Smooth muscle cell (in vitro differentiated cells): Measurements from ENCODE around the gene PHKB. TPM values are rescaled to one million over a fixed set of nuclear protein-coding genes. Genes with fewer than 3 reads are reported as not detected.

Experiments
- DNase-seq: peaks from one replicate; lab custom pipeline; 2025; ENCODE audit not compliant: unreplicated experiment; lab: John Stamatoyannopoulos, UW
- H2AFZ ChIP-seq: fragments of 200-600 bp; sonication (generic); 2 replicates; pipeline ENCODE4 v1.6.0; 2016; ENCODE audit warnings: antibody characterized with exemption, low read depth, mild to moderate bottlenecking
- H3F3A ChIP-seq: fragments of 200-600 bp; sonication (generic); 2 replicates; pipeline ENCODE4 v1.6.0; 2017; ENCODE audit warnings: antibody characterized with exemption, low read depth
- H3K27ac ChIP-seq: fragments of 200-600 bp; sonication (generic); 2 replicates; pipeline ENCODE4 v1.5.1; 2016; ENCODE audit warnings: low read depth, mild to moderate bottlenecking
- H3K27me3 ChIP-seq: fragments of 200-600 bp; sonication (generic); 2 replicates; pipeline ENCODE4 v1.6.1; 2016; ENCODE audit warnings: low read depth, mild to moderate bottlenecking
- H3K36me3 ChIP-seq: fragments of 200-600 bp; sonication (generic); 2 replicates; pipeline ENCODE4 v1.5.1; 2016; ENCODE audit warnings: low read depth
- H3K4me1 ChIP-seq: fragments of 200-600 bp; sonication (generic); 2 replicates; pipeline ENCODE4 v1.5.1; 2016; ENCODE audit warnings: low read depth
- H3K4me2 ChIP-seq: fragments of 200-600 bp; sonication (generic); 2 replicates; pipeline ENCODE4 v1.6.0; 2016; ENCODE audit warnings: mild to moderate bottlenecking
- H3K4me3 ChIP-seq: fragments of 200-600 bp; sonication (generic); 2 replicates; pipeline ENCODE4 v1.5.1; 2016; ENCODE audit warnings: mild to moderate bottlenecking
- H3K79me2 ChIP-seq: fragments of 200-600 bp; sonication (generic); 2 replicates; pipeline ENCODE4 v1.6.0; 2016; ENCODE audit warnings: low read depth, mild to moderate bottlenecking
- H3K9ac ChIP-seq: fragments of 200-600 bp; sonication (generic); 2 replicates; pipeline ENCODE4 v1.6.0; 2016; ENCODE audit warnings: low read depth
- H3K9me3 ChIP-seq: fragments of 200-600 bp; sonication (generic); replicated peaks from 2 replicates; pipeline ENCODE4 v1.5.1; 2016; ENCODE audit warnings: low read depth
- H4K20me1 ChIP-seq: fragments of 200-600 bp; sonication (generic); 2 replicates; pipeline ENCODE4 v1.6.0; 2016; ENCODE audit warnings: low read depth
- WGBS: methylation state at CpG from one replicate; pipeline ENCODE4 v1.1.7; 2016; ENCODE audit warnings: low lambda C conversion rate; 5-methylcytosine and 5-hydroxymethylcytosine counted together
- polyA plus RNA-seq: library from polyadenylated mRNA; unstranded; fragments of >200 nt; fragmentation: Nextera tagmentation; extraction: Ambion mirVana; gene quantifications from 2 replicates; pipeline ENCODE4 v1.2.1, GENCODE V29; 2016
- total RNA-seq: library from RNA; depleted of rRNA; stranded (reverse); fragments of >200 nt; gene quantifications from 2 replicates; pipeline ENCODE4 v1.2.3, GENCODE V29; 2014
- TF ChIP-seq, protein P1 (sequence below): fragments of 200-600 bp; sonication (generic); IDR thresholded peaks from 2 replicates; pipeline ENCODE4 v1.5.1; 2017; ENCODE audit warnings: borderline replicate concordance, mild to moderate bottlenecking, antibody characterized with exemption; ENCODE audit not compliant: insufficient read depth, poor library complexity, severe bottlenecking

The PHKB gene
- total and polyA plus RNA-seq, 2 experiments from 2014 or later: 11.4 to 30.3 TPM

DNA sequence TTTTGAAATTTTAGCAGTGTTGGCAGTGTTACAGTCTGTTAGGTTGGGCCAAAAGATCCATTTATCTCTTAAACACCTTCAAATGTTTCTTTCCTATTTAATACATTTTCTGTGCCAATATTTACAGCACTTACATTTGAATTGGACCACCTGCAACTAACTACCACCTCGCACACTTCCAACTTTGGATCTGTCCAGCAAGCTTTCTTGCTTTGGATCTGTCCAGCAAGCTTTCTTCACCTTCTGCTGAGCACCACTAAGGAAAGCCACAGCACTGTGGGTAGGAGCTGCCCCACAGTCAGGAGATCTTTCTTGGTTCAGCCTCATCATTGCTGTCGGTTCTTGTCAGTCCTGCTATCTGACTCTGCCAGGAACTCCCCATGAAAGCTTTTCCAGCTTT, 129.3 kb downstream of the PHKB start:
- Histone ChIP-seq H3K4me2 (no peak overlapping the region), H3K9me3 (no peaks in the 10 kb centered on the region), H3K4me3 (no peak overlapping the region), H3K79me2 (no peaks in the 10 kb centered on the region), H3K9ac (no peak overlapping the region), H4K20me1 (no peaks in the 10 kb centered on the region), H3K27me3 (no peaks in the 10 kb centered on the region), H3K27ac (no peak overlapping the region), H3K36me3 (no peaks in the 10 kb centered on the region), H2AFZ (no peak overlapping the region), H3F3A (no peaks in the 10 kb centered on the region), H3K4me1 (no peaks in the 10 kb centered on the region)
- no peak for DNase-seq
- TF ChIP-seq, protein P1, sequence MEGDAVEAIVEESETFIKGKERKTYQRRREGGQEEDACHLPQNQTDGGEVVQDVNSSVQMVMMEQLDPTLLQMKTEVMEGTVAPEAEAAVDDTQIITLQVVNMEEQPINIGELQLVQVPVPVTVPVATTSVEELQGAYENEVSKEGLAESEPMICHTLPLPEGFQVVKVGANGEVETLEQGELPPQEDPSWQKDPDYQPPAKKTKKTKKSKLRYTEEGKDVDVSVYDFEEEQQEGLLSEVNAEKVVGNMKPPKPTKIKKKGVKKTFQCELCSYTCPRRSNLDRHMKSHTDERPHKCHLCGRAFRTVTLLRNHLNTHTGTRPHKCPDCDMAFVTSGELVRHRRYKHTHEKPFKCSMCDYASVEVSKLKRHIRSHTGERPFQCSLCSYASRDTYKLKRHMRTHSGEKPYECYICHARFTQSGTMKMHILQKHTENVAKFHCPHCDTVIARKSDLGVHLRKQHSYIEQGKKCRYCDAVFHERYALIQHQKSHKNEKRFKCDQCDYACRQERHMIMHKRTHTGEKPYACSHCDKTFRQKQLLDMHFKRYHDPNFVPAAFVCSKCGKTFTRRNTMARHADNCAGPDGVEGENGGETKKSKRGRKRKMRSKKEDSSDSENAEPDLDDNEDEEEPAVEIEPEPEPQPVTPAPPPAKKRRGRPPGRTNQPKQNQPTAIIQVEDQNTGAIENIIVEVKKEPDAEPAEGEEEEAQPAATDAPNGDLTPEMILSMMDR: no peak
- 100% methylated on average over 2 of the region's 2 CpGs for WGBS

DNA sequence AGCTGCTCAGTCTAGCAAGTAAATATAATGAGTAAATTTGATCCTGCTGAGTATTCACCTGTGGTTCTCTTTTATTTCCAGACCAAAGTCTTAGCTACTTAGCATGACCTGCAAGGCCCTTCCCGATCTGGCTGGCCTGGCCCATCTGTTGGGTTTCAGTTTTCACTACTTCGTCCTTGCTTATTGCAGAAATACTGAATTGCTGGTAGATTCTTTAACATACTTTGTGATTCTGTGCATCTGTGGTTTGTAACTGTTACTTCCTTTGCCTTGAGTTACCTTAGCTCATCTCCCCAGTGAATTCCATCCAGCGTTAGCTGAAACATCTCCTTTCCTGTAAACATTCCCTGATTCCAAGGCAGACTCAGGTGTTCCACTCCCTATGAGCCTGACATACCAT, 131.1 kb downstream of the PHKB start:
- Histone ChIP-seq H3K9me3 (no peaks in the 10 kb centered on the region), H3K4me2 (no peak overlapping the region), H3K9ac (no peak overlapping the region), H3K36me3 (no peaks in the 10 kb centered on the region), H3K4me3 (no peak overlapping the region), H4K20me1 (no peaks in the 10 kb centered on the region), H3K79me2 (no peaks in the 10 kb centered on the region), H3K27ac (no peak overlapping the region), H2AFZ (no peak overlapping the region), H3K4me1 (no peaks in the 10 kb centered on the region), H3F3A (no peaks in the 10 kb centered on the region), H3K27me3 (no peaks in the 10 kb centered on the region)
- DNase-seq: no peak
- 89% methylated on average over 3 of the region's 3 CpGs for WGBS
- TF ChIP-seq, protein P1: no peak

DNA sequence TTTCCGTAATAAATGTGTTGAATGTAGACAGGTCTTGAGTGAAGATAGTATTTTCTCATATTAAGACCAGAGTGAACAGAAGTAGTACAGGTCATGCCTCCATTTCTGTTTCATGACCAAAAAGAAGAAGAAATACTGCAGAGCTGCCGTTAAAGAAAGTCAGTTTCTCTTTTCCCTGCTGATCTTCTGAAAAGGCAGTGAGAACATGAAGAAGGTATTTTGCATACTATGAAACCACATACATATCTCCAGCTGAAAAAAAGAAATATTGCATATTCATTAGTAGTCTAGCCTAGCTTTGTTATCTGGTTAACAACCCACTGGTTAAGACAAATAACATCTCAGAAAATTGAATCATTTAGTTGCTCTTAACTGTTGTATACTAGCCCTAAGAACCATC, 138.4 kb downstream of the PHKB start:
- Histone ChIP-seq H3F3A (no peaks in the 10 kb centered on the region), H4K20me1 (no peaks in the 10 kb centered on the region), H2AFZ (no peak overlapping the region), H3K27ac (no peak overlapping the region), H3K9ac (no peak overlapping the region), H3K36me3 (no peaks in the 10 kb centered on the region), H3K4me2 (no peak overlapping the region), H3K4me3 (no peak overlapping the region), H3K9me3 (no peaks in the 10 kb centered on the region), H3K4me1 (no peaks in the 10 kb centered on the region), H3K79me2 (no peaks in the 10 kb centered on the region), H3K27me3 (no peaks in the 10 kb centered on the region)
- WGBS: 95% methylated on average over 2 of the region's 2 CpGs
- no peak for DNase-seq
- TF ChIP-seq, protein P1: no peak

DNA sequence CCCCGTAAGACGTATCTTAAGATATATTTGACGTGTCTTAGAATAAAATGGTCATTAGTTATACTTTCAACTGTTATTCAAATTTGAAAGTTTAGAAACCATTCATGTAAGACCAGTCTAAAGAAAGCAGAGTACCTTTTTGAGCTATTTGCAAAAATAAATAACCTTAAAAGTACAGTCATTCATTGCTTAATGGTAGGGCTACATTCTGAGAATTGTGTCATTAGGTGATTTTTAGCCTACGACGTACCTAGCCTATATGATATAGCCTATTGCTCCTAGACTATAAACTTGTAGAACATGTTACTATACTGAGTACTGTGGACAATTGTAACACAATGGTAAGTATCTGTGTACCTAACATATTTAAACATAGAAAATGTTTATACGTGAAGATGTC, 139.2 kb downstream of the PHKB start:
- TF ChIP-seq, protein P1: no peak
- Histone ChIP-seq H2AFZ (no peak overlapping the region), H3K9me3 (no peaks in the 10 kb centered on the region), H3K79me2 (no peaks in the 10 kb centered on the region), H3K36me3 (no peaks in the 10 kb centered on the region), H4K20me1 (no peaks in the 10 kb centered on the region), H3K27ac (no peak overlapping the region), H3K4me2 (no peak overlapping the region), H3F3A (no peaks in the 10 kb centered on the region), H3K4me1 (no peaks in the 10 kb centered on the region), H3K27me3 (no peaks in the 10 kb centered on the region), H3K4me3 (no peak overlapping the region), H3K9ac (no peak overlapping the region)
- no peak for DNase-seq
- 97% methylated on average over 6 of the region's 6 CpGs for WGBS
